NCI-H1092 (cell line): ENCODE data around the gene TDRKH.

Experiments
- DNase-seq: peaks from one replicate; lab custom pipeline; 2025; lab: John Stamatoyannopoulos, UW

Gene TDRKH

GRCh38 chr1:151790071-151790939 lies at the start of gene TDRKH:
TSS of gene TDRKH (minus strand) at chr1:151790500. CDS start at chr1:151783022, 7,478 bp downstream.
- DNase-seq: peak; percentile 99

GRCh38 chr1:151839457-151840403 lies 49.4 kb upstream of the TDRKH start, which contains the start of gene C2CD4D:
TSS of gene C2CD4D (minus strand) at chr1:151839820. CDS start at chr1:151838989, 831 bp downstream.
- peak; percentile 80 for DNase-seq

GRCh38 chr1:151839082-151839412 lies 48.7 kb upstream of the TDRKH start:
- DNase-seq: no peak

GRCh38 chr1:151838222-151839081 lies 48.2 kb upstream of the TDRKH start:
- no peak for DNase-seq

GRCh38 chr1:151837884-151838221 lies 47.6 kb upstream of the TDRKH start:
- no peak for DNase-seq

- DNase-seq: no peak
Measured at GRCh38 chr1:151837197-151837596, 46.9 kb upstream of the TDRKH start.

GRCh38 chr1:151835596-151835995 lies 45.3 kb upstream of the TDRKH start:
- DNase-seq: no peak

- no peak for DNase-seq
Measured at GRCh38 chr1:151834239-151834638, 43.9 kb upstream of the TDRKH start.

- DNase-seq: no peak
Measured at GRCh38 chr1:151833172-151833900, 43.0 kb upstream of the TDRKH start.

GRCh38 chr1:151832318-151832980 lies 42.1 kb upstream of the TDRKH start:
- peak; percentile 89 for DNase-seq

- DNase-seq: no peak
Measured at GRCh38 chr1:151831605-151832004, 41.3 kb upstream of the TDRKH start, which contains the start of gene RORC. TSS of gene RORC (minus strand) at chr1:151831802. CDS start at chr1:151831764, 38 bp downstream.

GRCh38 chr1:151831256-151831591 lies 40.9 kb upstream of the TDRKH start:
- DNase-seq: no peak

GRCh38 chr1:151830055-151830454 lies 39.8 kb upstream of the TDRKH start:
- no peak for DNase-seq

- DNase-seq: no peak
Measured at GRCh38 chr1:151829352-151830046, 39.2 kb upstream of the TDRKH start.

GRCh38 chr1:151828921-151829320 lies 38.6 kb upstream of the TDRKH start:
- DNase-seq: no peak

- DNase-seq: no peak
Measured at GRCh38 chr1:151827853-151828252, 37.6 kb upstream of the TDRKH start.

- no peak for DNase-seq
Measured at GRCh38 chr1:151825751-151826660, 35.7 kb upstream of the TDRKH start.

- DNase-seq: no peak
Measured at GRCh38 chr1:151825204-151825603, 34.9 kb upstream of the TDRKH start.

GRCh38 chr1:151823175-151823574 lies 32.9 kb upstream of the TDRKH start:
- DNase-seq: no peak
